ENCODE measurements around the gene BRCA2.

GRCh38 chr13:32354040-32354439 is 38.7 kb downstream of the BRCA2 start:
- TF ChIP-seq, protein P1, sequence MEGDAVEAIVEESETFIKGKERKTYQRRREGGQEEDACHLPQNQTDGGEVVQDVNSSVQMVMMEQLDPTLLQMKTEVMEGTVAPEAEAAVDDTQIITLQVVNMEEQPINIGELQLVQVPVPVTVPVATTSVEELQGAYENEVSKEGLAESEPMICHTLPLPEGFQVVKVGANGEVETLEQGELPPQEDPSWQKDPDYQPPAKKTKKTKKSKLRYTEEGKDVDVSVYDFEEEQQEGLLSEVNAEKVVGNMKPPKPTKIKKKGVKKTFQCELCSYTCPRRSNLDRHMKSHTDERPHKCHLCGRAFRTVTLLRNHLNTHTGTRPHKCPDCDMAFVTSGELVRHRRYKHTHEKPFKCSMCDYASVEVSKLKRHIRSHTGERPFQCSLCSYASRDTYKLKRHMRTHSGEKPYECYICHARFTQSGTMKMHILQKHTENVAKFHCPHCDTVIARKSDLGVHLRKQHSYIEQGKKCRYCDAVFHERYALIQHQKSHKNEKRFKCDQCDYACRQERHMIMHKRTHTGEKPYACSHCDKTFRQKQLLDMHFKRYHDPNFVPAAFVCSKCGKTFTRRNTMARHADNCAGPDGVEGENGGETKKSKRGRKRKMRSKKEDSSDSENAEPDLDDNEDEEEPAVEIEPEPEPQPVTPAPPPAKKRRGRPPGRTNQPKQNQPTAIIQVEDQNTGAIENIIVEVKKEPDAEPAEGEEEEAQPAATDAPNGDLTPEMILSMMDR (IDR thresholded peaks at IDR 0.05; ENCODE audit: insufficient read depth, low read length, poor library complexity, severe bottlenecking) = no peak
- no peak for TF ChIP-seq EZH2phosphoT487 (conservative IDR thresholded peaks at IDR 0.05; ENCODE audit: low read length)

All from SU-DHL-6 (cell line).